Lower leg skin (tissue), 3 donors: ENCODE results near the gene HSPG2.

Experiments
- CTCF ChIP-seq, 3 donors: fragments of 450-650 bp; IDR thresholded peaks; one replicate each; pipeline ENCODE4 v1.5.1; 2016; ENCODE audit warnings: antibody characterized with exemption in 3 of 3, mild to moderate bottlenecking in 3 of 3, moderate library complexity in 2 of 3
- POLR2A ChIP-seq, 2 donors: fragments of 450-650 bp; IDR thresholded peaks; one replicate each; pipeline ENCODE4 v1.6.1; 2016 to 2017; ENCODE audit warnings: antibody characterized with exemption in 2 of 2, mild to moderate bottlenecking in 1 of 2, moderate library complexity in 1 of 2

GRCh38 chr1:21778405-21778727 lies 158.7 kb downstream of the HSPG2 start:
- TF ChIP-seq CTCF (IDR thresholded peaks at IDR 0.05): no peak
- no peak for TF ChIP-seq POLR2A (IDR thresholded peaks at IDR 0.05)
